ENCODE measurements around the gene SPACDR. TPM values are rescaled to one million over a fixed set of nuclear protein-coding genes. Genes with fewer than 3 reads are reported as not detected.

The SPACDR gene
- total RNA-seq, 1 experiment from 2014 or later: 4.5 TPM

DNA sequence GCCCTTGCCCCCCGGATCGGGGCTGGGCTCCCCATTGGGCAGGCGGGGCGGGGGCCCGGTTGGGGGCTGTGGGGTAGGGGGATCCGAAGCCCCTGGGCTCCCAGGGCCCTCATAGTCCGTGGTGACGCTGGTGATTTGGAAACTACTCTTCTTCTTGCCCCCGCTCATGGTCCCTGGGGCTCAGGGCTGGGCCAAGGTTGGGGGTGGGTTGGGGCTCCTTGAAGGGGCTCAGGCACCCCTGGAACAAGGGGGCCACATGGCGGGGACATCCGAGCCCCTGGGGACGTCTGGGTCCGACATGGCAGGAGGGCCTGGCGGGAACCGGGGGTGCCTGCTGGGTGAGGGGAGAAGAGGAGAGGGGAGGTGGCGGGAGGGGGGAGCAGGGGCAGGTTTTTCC, 13.8 kb upstream of the SPACDR start:
- Mint-ChIP-seq H3K4me1 (ENCODE audit: low read depth, unreplicated experiment) (peaks cover 16% of the 10 kb centered on the region), H3K27ac (ENCODE audit: unreplicated experiment) (peak overlapping the region; percentile 77), H3K27me3 (ENCODE audit: unreplicated experiment) (no peaks in the 10 kb centered on the region), H3K4me3 (ENCODE audit: low read depth, unreplicated experiment) (peak overlapping the region; percentile 89), H3K36me3 (ENCODE audit: insufficient read depth, unreplicated experiment) (peaks cover 27% of the 10 kb centered on the region), H3K9me3 (ENCODE audit: low read depth, unreplicated experiment) (no peaks in the 10 kb centered on the region)
- no TSS peak for BruUV-seq (replicated peaks)
- DNase-seq: no peak
- intact Hi-C loops (cut with micrococcal nuclease; ENCODE audit: unreplicated experiment): loop anchor here (5.0 kb wide), 1 partner anchor 69 kb away; no protein-coding TSS in a partner anchor
- CTCF ChIA-PET: interaction anchor here (0.6 to 0.7 kb wide), 2 partner anchors 17 to 30 kb away, joined by 3 read pairs; no protein-coding TSS in a partner anchor
- no peak for TF ChIP-seq CTCF (IDR thresholded peaks at IDR 0.05; ENCODE audit: unreplicated experiment)

GRCh38 chr7:100476903-100477870, 13.1 kb upstream of the SPACDR start:
- Mint-ChIP-seq H3K4me3 (ENCODE audit: low read depth, unreplicated experiment) (peak overlapping the region; percentile 89), H3K4me1 (ENCODE audit: low read depth, unreplicated experiment) (peaks cover 16% of the 10 kb centered on the region), H3K27me3 (ENCODE audit: unreplicated experiment) (no peaks in the 10 kb centered on the region), H3K36me3 (ENCODE audit: insufficient read depth, unreplicated experiment) (peaks cover 27% of the 10 kb centered on the region), H3K9me3 (ENCODE audit: low read depth, unreplicated experiment) (no peaks in the 10 kb centered on the region), H3K27ac (ENCODE audit: unreplicated experiment) (no peak overlapping the region)
- no TSS peak for BruUV-seq (replicated peaks)
- intact Hi-C loops (cut with micrococcal nuclease; ENCODE audit: unreplicated experiment): loop anchor here (5.0 kb wide), 1 partner anchor 70 kb away; no protein-coding TSS in a partner anchor
- CTCF ChIA-PET: interaction anchor here (0.6 to 0.7 kb wide), 2 partner anchors 16 to 29 kb away, joined by 3 read pairs; no protein-coding TSS in a partner anchor
- DNase-seq: no peak
- TF ChIP-seq CTCF (IDR thresholded peaks at IDR 0.05; ENCODE audit: unreplicated experiment): no peak

GRCh38 chr7:100476101-100476780, 12.2 kb upstream of the SPACDR start:
- TF ChIP-seq CTCF (IDR thresholded peaks at IDR 0.05; ENCODE audit: unreplicated experiment): no peak
- Mint-ChIP-seq H3K36me3 (ENCODE audit: insufficient read depth, unreplicated experiment) (peaks cover 27% of the 10 kb centered on the region), H3K9me3 (ENCODE audit: low read depth, unreplicated experiment) (no peaks in the 10 kb centered on the region), H3K4me3 (ENCODE audit: low read depth, unreplicated experiment) (peak overlapping the region; percentile 59), H3K27ac (ENCODE audit: unreplicated experiment) (no peak overlapping the region), H3K27me3 (ENCODE audit: unreplicated experiment) (no peaks in the 10 kb centered on the region), H3K4me1 (ENCODE audit: low read depth, unreplicated experiment) (peaks cover 16% of the 10 kb centered on the region)
- DNase-seq: no peak
- intact Hi-C loops (cut with micrococcal nuclease; ENCODE audit: unreplicated experiment): loop anchor here (5.0 kb wide), 1 partner anchor 71 kb away; no protein-coding TSS in a partner anchor
- CTCF ChIA-PET: interaction anchor here (1.4 kb wide), 1 partner anchor 69 kb away, joined by 3 read pairs; no protein-coding TSS in a partner anchor
- no TSS peak for BruUV-seq (replicated peaks)

DNA sequence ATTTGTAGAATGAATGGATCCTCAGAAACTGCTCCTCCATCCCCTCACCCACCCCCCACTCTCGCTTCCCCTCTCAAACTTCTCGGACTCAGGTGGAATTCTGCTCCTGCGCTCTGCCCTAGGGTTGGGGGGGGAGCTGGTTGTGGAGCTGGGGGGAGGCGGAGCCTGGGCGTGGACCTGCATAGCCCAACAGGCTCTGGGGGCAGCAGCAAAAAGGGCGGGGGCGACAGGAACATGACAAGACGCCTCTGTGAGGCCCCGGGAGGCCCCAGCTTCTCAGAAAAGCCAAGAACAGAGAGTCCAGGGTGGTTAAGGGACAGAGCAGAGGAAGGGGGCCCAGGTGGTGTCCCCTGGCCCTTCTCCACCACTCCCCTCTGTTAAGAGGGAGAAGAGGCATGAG, 11.5 kb upstream of the SPACDR start:
- intact Hi-C loops (cut with micrococcal nuclease; ENCODE audit: unreplicated experiment): loop anchor here (5.0 kb wide), 1 partner anchor 72 kb away; no protein-coding TSS in a partner anchor
- no peaks in the 10 kb centered on the region for H3K27me3 Mint-ChIP-seq (ENCODE audit: unreplicated experiment)
- no peak overlapping the region for H3K4me3 Mint-ChIP-seq (ENCODE audit: low read depth, unreplicated experiment)
- no peaks in the 10 kb centered on the region for H3K9me3 Mint-ChIP-seq (ENCODE audit: low read depth, unreplicated experiment)
- H3K4me1 Mint-ChIP-seq (ENCODE audit: low read depth, unreplicated experiment): peaks cover 16% of the 10 kb centered on the region
- DNase-seq: no peak
- H3K27ac Mint-ChIP-seq (ENCODE audit: unreplicated experiment): no peak overlapping the region
- CTCF ChIA-PET: interaction anchor here (1.4 kb wide), 1 partner anchor 70 kb away, joined by 3 read pairs; no protein-coding TSS in a partner anchor
- H3K36me3 Mint-ChIP-seq (ENCODE audit: insufficient read depth, unreplicated experiment): peaks cover 27% of the 10 kb centered on the region
- BruUV-seq (replicated peaks): no TSS peak
- no peak for TF ChIP-seq CTCF (IDR thresholded peaks at IDR 0.05; ENCODE audit: unreplicated experiment)

All from Calu3 (cell line).